HepG2 (cell line): ENCODE data around the gene EMILIN1. TPM values are rescaled to one million over a fixed set of nuclear protein-coding genes. Genes with fewer than 3 reads are reported as not detected.
A peak's percentile ranks its signal among the peaks of the same experiment; 100 is the strongest.

Source experiments
- FOSL2 ChIP-seq: sonication (generic); formaldehyde crosslinking; IDR thresholded peaks from 2 replicates; pipeline ENCODE4 v1.4.0; 2020; ENCODE audit warnings: missing genetic modification reagents
- KAT8 ChIP-seq: IDR thresholded peaks from 2 replicates; pipeline ENCODE4 v1.6.1; 2016; ENCODE audit warnings: missing genetic modification reagents, missing compliant biosample characterization
- LCORL ChIP-seq, 2 experiments: fragments of 450-650 bp in 1 of 2; sonication (generic) in 1 of 2; formaldehyde crosslinking in 1 of 2; IDR thresholded peaks; 2 replicates each; pipeline versions ENCODE4 v1.5.0 to v1.6.1; 2017 to 2020; ENCODE audit warnings: antibody characterized with exemption in 1 of 2, missing genetic modification reagents in 1 of 2
- POLR2A ChIP-seq, 2 experiments: IDR thresholded peaks; 2 replicates each; pipeline ENCODE4 v1.6.1; 2011; ENCODE audit warnings: low read depth in 2 of 2, low read length in 2 of 2, mild to moderate bottlenecking in 1 of 2, moderate library complexity in 1 of 2; ENCODE audit not compliant: insufficient read depth in 1 of 2
- RAD21 ChIP-seq: fragments of 450-650 bp; formaldehyde crosslinking; IDR thresholded peaks from 2 replicates; pipeline ENCODE4 v1.5.0; 2020; ENCODE audit warnings: mild to moderate bottlenecking
- SALL2 ChIP-seq: sonication (generic); formaldehyde crosslinking; IDR thresholded peaks from 2 replicates; pipeline ENCODE4 v1.8.1; 2023; ENCODE audit warnings: mild to moderate bottlenecking, missing genetic modification reagents, inconsistent platforms
- ZC3H13 ChIP-seq: sonication (generic); formaldehyde crosslinking; IDR thresholded peaks from 2 replicates; pipeline ENCODE4 v1.8.1; 2023; ENCODE audit warnings: mild to moderate bottlenecking, missing genetic modification reagents, moderate library complexity
- ZMYM3 ChIP-seq: sonication (generic); formaldehyde crosslinking; IDR thresholded peaks from 2 replicates; pipeline ENCODE4 v1.5.1; 2020; ENCODE audit warnings: mild to moderate bottlenecking, missing genetic modification reagents
- ZNF12 ChIP-seq: sonication (generic); formaldehyde crosslinking; IDR thresholded peaks from 2 replicates; pipeline ENCODE4 v1.5.0; 2020; ENCODE audit warnings: missing genetic modification reagents
- ZNF282 ChIP-seq: fragments of 450-650 bp; IDR thresholded peaks from 2 replicates; pipeline ENCODE4 v1.6.1; 2018; ENCODE audit not compliant: partially characterized antibody
- ZNF292 ChIP-seq: sonication (generic); formaldehyde crosslinking; IDR thresholded peaks from 2 replicates; pipeline ENCODE4 v1.8.1; 2022; ENCODE audit warnings: mild to moderate bottlenecking, low read depth, missing genetic modification reagents, borderline replicate concordance
- ZNF343 ChIP-seq: sonication (generic); formaldehyde crosslinking; IDR thresholded peaks from 2 replicates; pipeline ENCODE4 v1.4.0; 2020; ENCODE audit warnings: mild to moderate bottlenecking, missing genetic modification reagents
- ZNF430 ChIP-seq: sonication (generic); formaldehyde crosslinking; IDR thresholded peaks from 2 replicates; pipeline ENCODE4 v1.9.0; 2021; ENCODE audit warnings: mild to moderate bottlenecking, missing genetic modification reagents
- ZNF550 ChIP-seq: sonication (generic); formaldehyde crosslinking; IDR thresholded peaks from 2 replicates; pipeline ENCODE4 v1.4.0; 2020; ENCODE audit warnings: mild to moderate bottlenecking, missing genetic modification reagents, borderline replicate concordance
- ZNF572 ChIP-seq: sonication (generic); formaldehyde crosslinking; IDR thresholded peaks from 2 replicates; pipeline ENCODE4 v1.5.1; 2020; ENCODE audit warnings: mild to moderate bottlenecking, missing genetic modification reagents
- ZNF619 ChIP-seq: sonication (generic); formaldehyde crosslinking; IDR thresholded peaks from 2 replicates; pipeline ENCODE4 v1.4.0; 2020; ENCODE audit warnings: mild to moderate bottlenecking, missing genetic modification reagents
- polyA plus RNA-seq, 8 experiments: library from polyadenylated mRNA; depleted of rRNA in 3 of 8; stranded (reverse) in 7 of 8; unstranded in 1 of 8; fragments of >200 nt; fragmentation: Illumina TruSeq in 4 of 8; extraction: Trizol in 4 of 8; gene quantifications; 2 replicates each; pipeline versions ENCODE4 v1.2.1 to v1.2.3, GENCODE V29; 2011 to 2016; ENCODE audit warnings: low read depth in 4 of 8, missing spikeins in 1 of 8, mixed read lengths in 1 of 8; ENCODE audit not compliant: insufficient read depth in 1 of 8
- total RNA-seq, 5 experiments: library from RNA; depleted of rRNA; stranded (reverse); fragments of >200 nt; fragmentation: Illumina TruSeq; extraction: Trizol; gene quantifications; 2 replicates each; pipeline ENCODE4 v1.2.3, GENCODE V29; 2016; ENCODE audit warnings: low read depth in 1 of 5
- TF ChIP-seq, protein P1 (sequence below): sonication (generic); formaldehyde crosslinking; IDR thresholded peaks from 2 replicates; pipeline ENCODE4 v1.4.0; 2020; ENCODE audit warnings: low read depth, mild to moderate bottlenecking, missing genetic modification reagents
- TF ChIP-seq, protein P2 (sequence below): sonication (generic); formaldehyde crosslinking; IDR thresholded peaks from 2 replicates; pipeline ENCODE4 v1.5.1; 2020; ENCODE audit warnings: mild to moderate bottlenecking, missing genetic modification reagents, moderate library complexity
- TF ChIP-seq, protein P3 (sequence below), 2 experiments: sonication (generic) in 1 of 2; formaldehyde crosslinking in 1 of 2; IDR thresholded peaks; 2 replicates each; pipeline versions ENCODE4 v1.4.0 to v1.6.1; 2018 to 2020; ENCODE audit warnings: missing genetic modification reagents in 2 of 2, borderline replicate concordance in 1 of 2, low read depth in 1 of 2, mild to moderate bottlenecking in 1 of 2, missing biosample characterization in 1 of 2
- TF ChIP-seq, protein P4 (sequence below): IDR thresholded peaks from 2 replicates; pipeline ENCODE4 v1.6.1; 2016; ENCODE audit warnings: low read depth, borderline replicate concordance
- TF ChIP-seq, protein P5 (sequence below): IDR thresholded peaks from 2 replicates; pipeline ENCODE4 v1.6.1; 2012; ENCODE audit warnings: inconsistent platforms

EMILIN1 gene
- total and polyA plus RNA-seq, 2 of the 13 experiments (the other 11 are each of a cell fraction or from before 2014, with no cell fraction given): 8.1 to 9.7 TPM

DNA sequence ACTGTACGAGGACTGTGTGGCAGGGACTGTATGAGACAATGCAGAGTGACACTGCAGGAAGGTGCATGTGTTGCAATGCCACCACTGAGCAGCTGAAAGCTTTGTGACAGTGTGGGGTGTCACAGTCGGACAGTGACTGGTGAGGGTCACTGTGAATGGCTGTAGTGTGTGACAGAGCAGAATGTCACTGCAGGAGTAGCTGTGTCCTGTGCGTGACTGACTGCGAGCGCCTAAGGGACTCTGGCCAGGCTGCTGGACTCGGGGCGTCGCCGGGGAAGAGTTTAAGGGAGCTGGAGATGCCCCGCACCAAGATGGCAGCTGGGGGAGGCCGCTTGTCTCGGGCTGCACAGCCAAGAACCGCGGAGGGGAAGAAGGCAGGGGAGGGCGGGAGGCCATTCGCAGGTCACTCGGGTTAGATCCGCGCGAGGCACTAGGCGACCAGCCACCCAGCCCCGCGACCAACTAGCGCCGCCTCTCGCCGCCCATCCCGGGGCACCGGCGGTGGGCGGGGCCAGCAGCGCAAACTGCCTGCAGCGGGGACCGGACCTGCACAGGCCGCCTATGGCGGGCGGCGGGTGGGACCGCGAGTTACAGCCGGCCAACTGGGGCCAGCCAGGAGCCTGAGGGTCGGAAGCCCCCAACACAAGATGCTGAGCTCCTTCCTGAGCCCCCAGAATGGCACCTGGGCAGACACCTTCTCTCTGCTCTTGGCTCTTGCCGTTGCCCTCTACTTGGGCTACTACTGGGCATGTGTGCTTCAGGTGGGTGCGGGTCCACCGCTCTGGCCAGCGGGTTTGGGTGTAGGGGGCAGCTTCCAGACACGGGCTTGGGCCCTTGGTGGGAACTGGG is 45.1 kb downstream of the EMILIN1 start, which contains the start of gene ABHD1 (continued):
- TF ChIP-seq, protein P1, sequence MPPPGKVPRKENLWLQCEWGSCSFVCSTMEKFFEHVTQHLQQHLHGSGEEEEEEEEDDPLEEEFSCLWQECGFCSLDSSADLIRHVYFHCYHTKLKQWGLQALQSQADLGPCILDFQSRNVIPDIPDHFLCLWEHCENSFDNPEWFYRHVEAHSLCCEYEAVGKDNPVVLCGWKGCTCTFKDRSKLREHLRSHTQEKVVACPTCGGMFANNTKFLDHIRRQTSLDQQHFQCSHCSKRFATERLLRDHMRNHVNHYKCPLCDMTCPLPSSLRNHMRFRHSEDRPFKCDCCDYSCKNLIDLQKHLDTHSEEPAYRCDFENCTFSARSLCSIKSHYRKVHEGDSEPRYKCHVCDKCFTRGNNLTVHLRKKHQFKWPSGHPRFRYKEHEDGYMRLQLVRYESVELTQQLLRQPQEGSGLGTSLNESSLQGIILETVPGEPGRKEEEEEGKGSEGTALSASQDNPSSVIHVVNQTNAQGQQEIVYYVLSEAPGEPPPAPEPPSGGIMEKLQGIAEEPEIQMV (CRISPR knock-in tag): peak; percentile 30; the same call in 1 of the 2 replicates
- TF ChIP-seq KAT8 (CRISPR knock-in tag) (peak; percentile 59; the same call in 1 of the 2 replicates), ZNF430 (peak; percentile 42; the same call in 1 of the 2 replicates), RAD21 (CRISPR knock-in tag) (0 out of 2 replicates have a peak, but pooled peaks have one; percentile 45), LCORL (IDR thresholded peaks at IDR 0.05) (no peak), LCORL (CRISPR knock-in tag; IDR thresholded peaks at IDR 0.05) (peak; percentile 33; the same call in 1 of the 2 replicates), FOSL2 (CRISPR knock-in tag) (peak; percentile 2; the same call in 1 of the 2 replicates), ZNF12 (peak; percentile 87), SALL2 (CRISPR knock-in tag) (peak; percentile 83), ZNF572 (no peak), POLR2A (IDR thresholded peaks at IDR 0.05; ENCODE audit: insufficient read depth in 1 of 2, low read depth in 2 of 2, low read length in 2 of 2) (peak; percentile 27 to 90), ZC3H13 (CRISPR knock-in tag) (peak; percentile 50; the same call in 1 of the 2 replicates), ZNF282 (no peak), ZNF343 (CRISPR knock-in tag) (peak; percentile 35; the same call in 1 of the 2 replicates), ZNF550 (CRISPR knock-in tag) (no peak), ZNF292 (CRISPR knock-in tag) (peak; percentile 94), ZNF619 (CRISPR knock-in tag) (peak; percentile 65; the same call in 1 of the 2 replicates), ZMYM3 (CRISPR knock-in tag) (peak; percentile 28; the same call in 1 of the 2 replicates)
- TF ChIP-seq, protein P2, sequence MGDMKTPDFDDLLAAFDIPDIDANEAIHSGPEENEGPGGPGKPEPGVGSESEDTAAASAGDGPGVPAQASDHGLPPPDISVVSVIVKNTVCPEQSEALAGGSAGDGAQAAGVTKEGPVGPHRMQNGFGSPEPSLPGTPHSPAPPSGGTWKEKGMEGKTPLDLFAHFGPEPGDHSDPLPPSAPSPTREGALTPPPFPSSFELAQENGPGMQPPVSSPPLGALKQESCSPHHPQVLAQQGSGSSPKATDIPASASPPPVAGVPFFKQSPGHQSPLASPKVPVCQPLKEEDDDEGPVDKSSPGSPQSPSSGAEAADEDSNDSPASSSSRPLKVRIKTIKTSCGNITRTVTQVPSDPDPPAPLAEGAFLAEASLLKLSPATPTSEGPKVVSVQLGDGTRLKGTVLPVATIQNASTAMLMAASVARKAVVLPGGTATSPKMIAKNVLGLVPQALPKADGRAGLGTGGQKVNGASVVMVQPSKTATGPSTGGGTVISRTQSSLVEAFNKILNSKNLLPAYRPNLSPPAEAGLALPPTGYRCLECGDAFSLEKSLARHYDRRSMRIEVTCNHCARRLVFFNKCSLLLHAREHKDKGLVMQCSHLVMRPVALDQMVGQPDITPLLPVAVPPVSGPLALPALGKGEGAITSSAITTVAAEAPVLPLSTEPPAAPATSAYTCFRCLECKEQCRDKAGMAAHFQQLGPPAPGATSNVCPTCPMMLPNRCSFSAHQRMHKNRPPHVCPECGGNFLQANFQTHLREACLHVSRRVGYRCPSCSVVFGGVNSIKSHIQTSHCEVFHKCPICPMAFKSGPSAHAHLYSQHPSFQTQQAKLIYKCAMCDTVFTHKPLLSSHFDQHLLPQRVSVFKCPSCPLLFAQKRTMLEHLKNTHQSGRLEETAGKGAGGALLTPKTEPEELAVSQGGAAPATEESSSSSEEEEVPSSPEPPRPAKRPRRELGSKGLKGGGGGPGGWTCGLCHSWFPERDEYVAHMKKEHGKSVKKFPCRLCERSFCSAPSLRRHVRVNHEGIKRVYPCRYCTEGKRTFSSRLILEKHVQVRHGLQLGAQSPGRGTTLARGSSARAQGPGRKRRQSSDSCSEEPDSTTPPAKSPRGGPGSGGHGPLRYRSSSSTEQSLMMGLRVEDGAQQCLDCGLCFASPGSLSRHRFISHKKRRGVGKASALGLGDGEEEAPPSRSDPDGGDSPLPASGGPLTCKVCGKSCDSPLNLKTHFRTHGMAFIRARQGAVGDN (CRISPR knock-in tag): peak; percentile 97
- TF ChIP-seq, protein P3, sequence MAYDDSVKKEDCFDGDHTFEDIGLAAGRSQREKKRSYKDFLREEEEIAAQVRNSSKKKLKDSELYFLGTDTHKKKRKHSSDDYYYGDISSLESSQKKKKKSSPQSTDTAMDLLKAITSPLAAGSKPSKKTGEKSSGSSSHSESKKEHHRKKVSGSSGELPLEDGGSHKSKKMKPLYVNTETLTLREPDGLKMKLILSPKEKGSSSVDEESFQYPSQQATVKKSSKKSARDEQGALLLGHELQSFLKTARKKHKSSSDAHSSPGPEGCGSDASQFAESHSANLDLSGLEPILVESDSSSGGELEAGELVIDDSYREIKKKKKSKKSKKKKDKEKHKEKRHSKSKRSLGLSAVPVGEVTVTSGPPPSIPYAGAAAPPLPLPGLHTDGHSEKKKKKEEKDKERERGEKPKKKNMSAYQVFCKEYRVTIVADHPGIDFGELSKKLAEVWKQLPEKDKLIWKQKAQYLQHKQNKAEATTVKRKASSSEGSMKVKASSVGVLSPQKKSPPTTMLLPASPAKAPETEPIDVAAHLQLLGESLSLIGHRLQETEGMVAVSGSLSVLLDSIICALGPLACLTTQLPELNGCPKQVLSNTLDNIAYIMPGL (CRISPR knock-in tag; IDR thresholded peaks at IDR 0.05; ENCODE audit: borderline replicate concordance in 1 of 2, low read depth in 1 of 2): peak in 1 of 2 experiments; percentile 87; a peak in 1 of 4 replicates
- TF ChIP-seq, protein P4, sequence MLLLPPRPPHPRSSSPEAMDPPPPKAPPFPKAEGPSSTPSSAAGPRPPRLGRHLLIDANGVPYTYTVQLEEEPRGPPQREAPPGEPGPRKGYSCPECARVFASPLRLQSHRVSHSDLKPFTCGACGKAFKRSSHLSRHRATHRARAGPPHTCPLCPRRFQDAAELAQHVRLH (CRISPR knock-in tag): peak; percentile 79; the same call in 1 of the 2 replicates
- TF ChIP-seq, protein P5, sequence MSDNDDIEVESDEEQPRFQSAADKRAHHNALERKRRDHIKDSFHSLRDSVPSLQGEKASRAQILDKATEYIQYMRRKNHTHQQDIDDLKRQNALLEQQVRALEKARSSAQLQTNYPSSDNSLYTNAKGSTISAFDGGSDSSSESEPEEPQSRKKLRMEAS: peak; percentile 68
